Ascending aorta (tissue), 2 donors: Measurements from ENCODE around the gene GPR137B. TPM values are rescaled to one million over a fixed set of nuclear protein-coding genes. Genes with fewer than 3 reads are reported as not detected.

Experiments used
- DNase-seq, 2 donors: peaks; one replicate each; pipeline ENCODE4 v3.0.0-alpha.2; 2019; ENCODE audit warnings: low spot score in 2 of 2
- H3K27ac ChIP-seq, 2 donors: fragments of 200-600 bp; sonication (generic); one replicate each; pipeline ENCODE4 v1.5.1; 2016 to 2017; ENCODE audit warnings: mild to moderate bottlenecking in 1 of 2
- H3K27me3 ChIP-seq: fragments of 200-600 bp; sonication (generic); one replicate; pipeline ENCODE4 v1.5.1; 2017
- H3K36me3 ChIP-seq, 2 donors: fragments of 200-600 bp; sonication (generic); one replicate each; pipeline ENCODE4 v1.5.1; 2016
- H3K4me1 ChIP-seq, 2 donors: fragments of 200-600 bp; sonication (generic); one replicate each; pipeline ENCODE4 v1.5.1; 2016 to 2017; ENCODE audit warnings: mild to moderate bottlenecking in 1 of 2
- H3K4me3 ChIP-seq, 2 donors: fragments of 200-600 bp; sonication (generic); one replicate each; pipeline ENCODE4 v1.5.1; 2016 to 2017; ENCODE audit warnings: mild to moderate bottlenecking in 1 of 2
- H3K9me3 ChIP-seq, 2 donors: fragments of 200-600 bp; sonication (generic); one replicate each; pipeline ENCODE4 v1.5.1; 2016
- intact Hi-C: fragments of 100-400 bp; cut with DNase I; formaldehyde crosslinking; loops from one replicate; pipeline ENCODE4 v1.15.1; 2023
- total RNA-seq: library from RNA; depleted of rRNA; stranded (reverse); fragments of >200 nt; gene quantifications from one replicate; pipeline ENCODE4 v1.1.0, GENCODE V29; 2016
- TF ChIP-seq, protein P1 (sequence below), 3 experiments: fragments of 200-600 bp in 2 of 3; fragments of 450-650 bp in 1 of 3; sonication (generic) in 2 of 3; IDR thresholded peaks; one replicate each; pipeline ENCODE4 v1.5.1; 2016 to 2019; ENCODE audit warnings: antibody characterized with exemption in 3 of 3, mild to moderate bottlenecking in 1 of 3, moderate library complexity in 1 of 3

The GPR137B gene
- total RNA-seq, 1 donor from 2014 or later: 22.5 TPM

DNA sequence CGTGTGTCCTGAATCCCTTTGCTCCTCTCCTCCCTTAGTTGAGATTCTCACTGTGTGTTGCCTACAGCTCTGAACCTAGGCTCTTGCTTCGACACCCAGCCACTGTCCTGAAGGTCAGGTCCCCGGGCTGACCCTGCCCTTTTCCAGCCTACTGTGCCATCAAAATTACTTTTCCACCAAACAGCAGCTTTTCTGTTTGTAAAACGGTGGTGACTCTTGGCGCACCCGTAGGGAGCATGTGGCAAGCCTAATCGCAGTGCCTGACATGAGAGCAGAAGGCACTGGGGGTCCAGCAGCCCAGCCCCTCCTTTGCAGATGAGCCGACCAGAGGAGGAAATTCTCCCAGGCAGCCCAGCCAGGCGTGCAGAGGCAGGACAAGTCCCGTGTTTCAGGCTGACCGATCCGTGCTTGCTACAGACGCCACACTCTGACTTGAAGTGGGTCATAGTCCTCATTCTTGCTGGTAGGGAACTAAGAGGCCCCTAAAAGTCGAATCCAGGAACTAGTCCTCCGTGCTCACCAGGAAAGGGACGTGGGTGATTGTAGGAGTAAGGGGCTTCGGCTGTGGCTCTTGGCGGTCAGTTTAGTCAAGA, 6.8 kb downstream of the GPR137B start:
- no peak for DNase-seq
- Histone ChIP-seq H3K27me3 (no peaks in the 10 kb centered on the region), H3K4me1 (no peaks in the 10 kb centered on the region), H3K27ac (no peak overlapping the region), H3K36me3 (no peaks in the 10 kb centered on the region), H3K9me3 (no peaks in the 10 kb centered on the region), H3K4me3 (no peak overlapping the region)
- TF ChIP-seq, protein P1, sequence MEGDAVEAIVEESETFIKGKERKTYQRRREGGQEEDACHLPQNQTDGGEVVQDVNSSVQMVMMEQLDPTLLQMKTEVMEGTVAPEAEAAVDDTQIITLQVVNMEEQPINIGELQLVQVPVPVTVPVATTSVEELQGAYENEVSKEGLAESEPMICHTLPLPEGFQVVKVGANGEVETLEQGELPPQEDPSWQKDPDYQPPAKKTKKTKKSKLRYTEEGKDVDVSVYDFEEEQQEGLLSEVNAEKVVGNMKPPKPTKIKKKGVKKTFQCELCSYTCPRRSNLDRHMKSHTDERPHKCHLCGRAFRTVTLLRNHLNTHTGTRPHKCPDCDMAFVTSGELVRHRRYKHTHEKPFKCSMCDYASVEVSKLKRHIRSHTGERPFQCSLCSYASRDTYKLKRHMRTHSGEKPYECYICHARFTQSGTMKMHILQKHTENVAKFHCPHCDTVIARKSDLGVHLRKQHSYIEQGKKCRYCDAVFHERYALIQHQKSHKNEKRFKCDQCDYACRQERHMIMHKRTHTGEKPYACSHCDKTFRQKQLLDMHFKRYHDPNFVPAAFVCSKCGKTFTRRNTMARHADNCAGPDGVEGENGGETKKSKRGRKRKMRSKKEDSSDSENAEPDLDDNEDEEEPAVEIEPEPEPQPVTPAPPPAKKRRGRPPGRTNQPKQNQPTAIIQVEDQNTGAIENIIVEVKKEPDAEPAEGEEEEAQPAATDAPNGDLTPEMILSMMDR (IDR thresholded peaks at IDR 0.05): no peak
- intact Hi-C loops: no loop called here

GRCh38 chr1:236149696-236150228, 7.4 kb downstream of the GPR137B start:
- TF ChIP-seq, protein P1 (IDR thresholded peaks at IDR 0.05): no peak
- Histone ChIP-seq H3K36me3 (no peaks in the 10 kb centered on the region), H3K4me1 (no peaks in the 10 kb centered on the region), H3K27me3 (no peaks in the 10 kb centered on the region), H3K27ac (no peak overlapping the region), H3K9me3 (no peaks in the 10 kb centered on the region), H3K4me3 (no peak overlapping the region)
- intact Hi-C loops: no loop called here
- no peak for DNase-seq

GRCh38 chr1:236150311-236150955, 8.1 kb downstream of the GPR137B start:
- TF ChIP-seq, protein P1 (IDR thresholded peaks at IDR 0.05): no peak
- no peaks in the 10 kb centered on the region for H3K4me1 ChIP-seq
- intact Hi-C loops: no loop called here
- DNase-seq: no peak
- no peak overlapping the region for H3K4me3 ChIP-seq
- no peaks in the 10 kb centered on the region for H3K36me3 ChIP-seq
- H3K27ac ChIP-seq: no peak overlapping the region
- H3K27me3 ChIP-seq: no peaks in the 10 kb centered on the region
- no peaks in the 10 kb centered on the region for H3K9me3 ChIP-seq

- Histone ChIP-seq H3K4me1 (no peaks in the 10 kb centered on the region), H3K27me3 (no peaks in the 10 kb centered on the region), H3K4me3 (no peak overlapping the region), H3K36me3 (no peaks in the 10 kb centered on the region), H3K27ac (no peak overlapping the region), H3K9me3 (no peaks in the 10 kb centered on the region)
- no peak for DNase-seq
- TF ChIP-seq, protein P1 (IDR thresholded peaks at IDR 0.05): no peak
- intact Hi-C loops: no loop called here
Observed at GRCh38 chr1:236150986-236151385, 8.6 kb downstream of the GPR137B start.

DNA sequence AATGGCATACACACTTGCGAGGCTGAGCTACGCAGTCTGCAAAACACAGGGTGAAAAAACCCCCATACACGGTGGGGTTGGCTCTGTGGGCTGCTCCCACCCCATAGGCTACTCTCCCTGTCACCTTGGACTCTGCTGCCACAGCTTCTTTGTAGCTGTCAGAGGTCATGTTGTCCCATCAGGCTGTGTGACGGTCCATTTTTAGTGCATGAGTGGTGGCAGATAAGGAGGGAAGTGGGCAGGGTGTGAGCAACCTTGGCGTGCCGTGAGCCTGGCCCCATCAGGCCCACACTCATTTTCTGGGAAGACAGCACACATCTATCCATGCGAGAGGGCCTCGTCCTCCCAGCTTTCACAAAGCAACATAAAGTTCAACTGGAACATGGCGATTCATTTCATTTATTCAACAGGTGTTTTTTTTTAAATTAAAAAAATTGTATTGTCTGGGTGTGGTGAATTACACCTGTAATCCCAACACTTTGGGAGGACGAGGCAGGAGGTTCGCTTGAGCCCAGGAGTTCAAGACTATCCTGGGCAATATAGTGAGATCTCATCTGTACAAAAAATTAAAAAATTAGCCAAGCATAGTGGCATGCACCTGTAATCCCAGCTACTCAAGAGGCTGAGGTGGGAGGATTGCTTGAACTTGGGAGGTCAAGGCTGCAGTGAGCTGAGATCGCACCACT, 9.5 kb downstream of the GPR137B start:
- no peak overlapping the region for H3K4me3 ChIP-seq
- no peaks in the 10 kb centered on the region for H3K36me3 ChIP-seq
- no peaks in the 10 kb centered on the region for H3K9me3 ChIP-seq
- H3K27ac ChIP-seq: no peak overlapping the region
- TF ChIP-seq, protein P1 (IDR thresholded peaks at IDR 0.05): no peak
- no peak for DNase-seq
- intact Hi-C loops: no loop called here
- no peaks in the 10 kb centered on the region for H3K27me3 ChIP-seq
- no peaks in the 10 kb centered on the region for H3K4me1 ChIP-seq
